LNCaP clone FGC (cell line): ENCODE results near the gene ZSCAN5A.
A peak's percentile ranks its signal among the peaks of the same experiment; 100 is the strongest.

Source experiments
- DNase-seq: peaks from one replicate; pipeline ENCODE4 v3.0.0-alpha.2; 2011; ENCODE audit warnings: low read depth
- H3K4me3 ChIP-seq: 2 replicates; pipeline ENCODE4 v1.5.1; 2011; ENCODE audit warnings: mild to moderate bottlenecking, low read depth, low read length, control low read depth
- TF ChIP-seq, protein P1 (sequence below): IDR thresholded peaks from 2 replicates; pipeline ENCODE4 v1.5.1; 2012; ENCODE audit warnings: mild to moderate bottlenecking; ENCODE audit not compliant: control insufficient read depth, insufficient read depth; ENCODE audit errors: extremely low read depth

The ZSCAN5A gene

GRCh38 chr19:56314381-56315076 is at the start of gene ZSCAN5A:
Gene ZSCAN5A, minus strand, starts transcription at chr19:56314839. Its CDS starts 89,793 bp downstream, at chr19:56225046.
- peak within 1 kb of the TSS; percentile 85 for H3K4me3 ChIP-seq
- TF ChIP-seq, protein P1, sequence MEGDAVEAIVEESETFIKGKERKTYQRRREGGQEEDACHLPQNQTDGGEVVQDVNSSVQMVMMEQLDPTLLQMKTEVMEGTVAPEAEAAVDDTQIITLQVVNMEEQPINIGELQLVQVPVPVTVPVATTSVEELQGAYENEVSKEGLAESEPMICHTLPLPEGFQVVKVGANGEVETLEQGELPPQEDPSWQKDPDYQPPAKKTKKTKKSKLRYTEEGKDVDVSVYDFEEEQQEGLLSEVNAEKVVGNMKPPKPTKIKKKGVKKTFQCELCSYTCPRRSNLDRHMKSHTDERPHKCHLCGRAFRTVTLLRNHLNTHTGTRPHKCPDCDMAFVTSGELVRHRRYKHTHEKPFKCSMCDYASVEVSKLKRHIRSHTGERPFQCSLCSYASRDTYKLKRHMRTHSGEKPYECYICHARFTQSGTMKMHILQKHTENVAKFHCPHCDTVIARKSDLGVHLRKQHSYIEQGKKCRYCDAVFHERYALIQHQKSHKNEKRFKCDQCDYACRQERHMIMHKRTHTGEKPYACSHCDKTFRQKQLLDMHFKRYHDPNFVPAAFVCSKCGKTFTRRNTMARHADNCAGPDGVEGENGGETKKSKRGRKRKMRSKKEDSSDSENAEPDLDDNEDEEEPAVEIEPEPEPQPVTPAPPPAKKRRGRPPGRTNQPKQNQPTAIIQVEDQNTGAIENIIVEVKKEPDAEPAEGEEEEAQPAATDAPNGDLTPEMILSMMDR, result no peak
- DNase-seq, result peak; percentile 87

DNA sequence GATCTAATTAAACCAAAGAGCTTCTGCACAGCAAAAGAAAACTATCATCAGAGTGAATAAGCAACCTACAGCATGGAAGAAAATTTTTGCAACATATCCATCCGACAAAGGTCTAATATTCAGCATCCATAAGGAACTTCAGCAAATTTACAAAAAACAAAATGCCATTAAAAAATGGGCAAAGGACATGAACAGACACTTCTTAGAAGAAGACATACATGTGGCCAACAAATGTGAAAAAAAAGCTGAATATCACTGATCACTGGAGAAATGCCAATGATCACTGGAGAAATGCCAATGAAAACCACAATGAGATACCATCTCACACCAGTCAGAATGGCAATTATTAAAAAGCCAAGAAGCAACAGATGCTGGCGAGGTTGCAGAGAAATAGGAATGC is 46.2 kb upstream of the ZSCAN5A start:
- TF ChIP-seq, protein P1, result no peak
- H3K4me3 ChIP-seq, result no peak overlapping the region
- no peak for DNase-seq

- no peak for DNase-seq
- TF ChIP-seq, protein P1, result no peak
- H3K4me3 ChIP-seq, result no peak overlapping the region
Measured at GRCh38 chr19:56356944-56357343, 42.3 kb upstream of the ZSCAN5A start.

GRCh38 chr19:56355517-56355916 is 40.9 kb upstream of the ZSCAN5A start:
- TF ChIP-seq, protein P1, result no peak
- H3K4me3 ChIP-seq, result no peak overlapping the region
- no peak for DNase-seq

GRCh38 chr19:56351208-56351607 is 36.6 kb upstream of the ZSCAN5A start:
- H3K4me3 ChIP-seq, result no peak overlapping the region
- no peak for DNase-seq
- TF ChIP-seq, protein P1, result no peak

- TF ChIP-seq, protein P1, result peak; percentile 42
- H3K4me3 ChIP-seq, result no peak overlapping the region
- DNase-seq, result no peak
Measured at GRCh38 chr19:56350416-56351045, 35.9 kb upstream of the ZSCAN5A start.

- H3K4me3 ChIP-seq, result no peak overlapping the region
- DNase-seq, result no peak
- TF ChIP-seq, protein P1, result peak; percentile 27; the same call in 1 of the 2 replicates
Measured at GRCh38 chr19:56348289-56348877, 33.7 kb upstream of the ZSCAN5A start.
